Transverse colon (tissue), 4 donors: ENCODE measurements around the gene P2RX5. TPM values are rescaled to one million over a fixed set of nuclear protein-coding genes. Genes with fewer than 3 reads are reported as not detected.

ENCODE experiments used
- DNase-seq: peaks from one replicate; pipeline ENCODE4 v3.0.0-alpha.2; 2019
- H3K27ac ChIP-seq, 4 donors: fragments of 200-600 bp; sonication (generic); 2 replicates each; pipeline ENCODE4 v1.5.1; 2016 to 2018; ENCODE audit warnings: inconsistent platforms in 4 of 4
- H3K27me3 ChIP-seq: fragments of 200-600 bp; sonication (generic); 2 replicates; pipeline ENCODE4 v1.5.1; 2017; ENCODE audit warnings: inconsistent platforms
- H3K36me3 ChIP-seq, 4 donors: fragments of 200-600 bp; sonication (generic); 2 replicates each; pipeline ENCODE4 v1.5.1; 2017 to 2019; ENCODE audit warnings: inconsistent platforms in 4 of 4
- H3K4me1 ChIP-seq, 4 donors: fragments of 200-600 bp; sonication (generic); 2 replicates each; pipeline ENCODE4 v1.5.1; 2017 to 2020; ENCODE audit warnings: inconsistent platforms in 4 of 4
- H3K4me3 ChIP-seq, 4 donors: fragments of 200-600 bp; sonication (generic); 1 replicate in 1 of 4; 2 replicates in 3 of 4; pipeline versions ENCODE4 v1.5.1 to v1.6.1; 2017 to 2019; ENCODE audit warnings: inconsistent platforms in 4 of 4
- H3K9me3 ChIP-seq, 2 donors: fragments of 200-600 bp; sonication (generic); 2 replicates each; pipeline ENCODE4 v1.5.1; 2017 to 2019; ENCODE audit warnings: inconsistent platforms in 2 of 2
- CTCF ChIP-seq, 5 experiments: fragments of 200-600 bp in 3 of 5; fragments of 450-650 bp in 2 of 5; sonication (generic) in 3 of 5; IDR thresholded peaks; 1 replicate in 2 of 5; 2 replicates in 3 of 5; pipeline ENCODE4 v1.5.1; 2016 to 2017; ENCODE audit warnings: antibody characterized with exemption in 5 of 5, inconsistent platforms in 3 of 5, mild to moderate bottlenecking in 2 of 5, moderate library complexity in 1 of 5
- EP300 ChIP-seq: sonication (generic); formaldehyde crosslinking; IDR thresholded peaks from one replicate; pipeline ENCODE4 v1.6.1; 2017; ENCODE audit warnings: antibody characterized with exemption, low read depth
- POLR2A ChIP-seq: fragments of 450-650 bp; IDR thresholded peaks from one replicate; pipeline ENCODE4 v1.6.1; 2016; ENCODE audit warnings: antibody characterized with exemption, mild to moderate bottlenecking, moderate library complexity
- POLR2AphosphoS5 ChIP-seq, 3 donors: sonication (generic); formaldehyde crosslinking; IDR thresholded peaks; one replicate each; pipeline ENCODE4 v1.6.1; 2016; ENCODE audit warnings: antibody characterized with exemption in 3 of 3
- WGBS, 2 donors: methylation state at CpG; one replicate each; pipeline ENCODE4 v1.1.5; 2018; ENCODE audit warnings: low coverage in 1 of 2; 5-methylcytosine and 5-hydroxymethylcytosine counted together
- in situ Hi-C, 4 donors: fragments of 200-750 bp; cut with MboI; loops; one replicate each; pipeline versions ENCODE4 v1.15.0 to v1.15.1; 2017; ENCODE audit warnings: low sequenced_read_pairs in 3 of 4, low pct_ligation_motif_present in 1 of 4, low pct_unique_long_range_greater_than_20kb in 1 of 4
- intact Hi-C: fragments of 100-400 bp; cut with DNase I; formaldehyde crosslinking; loops from one replicate; pipeline ENCODE4 v1.15.1; 2023; ENCODE audit warnings: low total_unique reads
- total RNA-seq, 4 donors: library from RNA; depleted of rRNA; stranded (reverse); fragments of >200 nt; gene quantifications; one replicate each; pipeline ENCODE4 v1.1.0, GENCODE V29; 2016

The P2RX5 gene
- total RNA-seq, 4 donors from 2014 or later: 0.68 to 11.4 (median 2.1) TPM

GRCh38 chr17:3672571-3672970 lies 23.4 kb downstream of the P2RX5 start:
- Histone ChIP-seq H3K27ac (no peak overlapping the region), H3K4me3 (no peak overlapping the region), H3K36me3 (peaks cover 0 to 8% (median 0%) of the 10 kb centered on the region in 4 donors), H3K4me1 (peaks cover 9 to 14% (median 12%) of the 10 kb centered on the region in 4 donors), H3K27me3 (no peaks in the 10 kb centered on the region), H3K9me3 (no peaks in the 10 kb centered on the region)
- intact Hi-C loops: no loop called here
- in situ Hi-C loops: no loop called here
- WGBS, 2 donors: 86 to 93% methylated on average over 4 of the region's 4 CpGs
- no peak for TF ChIP-seq CTCF (IDR thresholded peaks at IDR 0.05)
- TF ChIP-seq POLR2AphosphoS5 (IDR thresholded peaks at IDR 0.05): no peak
- no peak for TF ChIP-seq POLR2A
- TF ChIP-seq EP300: no peak
- no peak for DNase-seq

GRCh38 chr17:3669548-3669947 lies 26.4 kb downstream of the P2RX5 start:
- in situ Hi-C loops: no loop called here
- Histone ChIP-seq H3K4me3 (peak overlapping the region in 3 of 4 donors; percentile 84 to 98 (median 85)), H3K36me3 (peaks cover 0 to 12% (median 1%) of the 10 kb centered on the region in 4 donors), H3K27me3 (no peaks in the 10 kb centered on the region), H3K4me1 (peaks cover 16 to 32% (median 25%) of the 10 kb centered on the region in 4 donors), H3K27ac (peak overlapping the region; percentile 93 to 99 (median 98)), H3K9me3 (no peaks in the 10 kb centered on the region)
- TF ChIP-seq CTCF (IDR thresholded peaks at IDR 0.05) (no peak), POLR2AphosphoS5 (IDR thresholded peaks at IDR 0.05) (no peak), EP300 (no peak), POLR2A (no peak)
- DNase-seq: no peak
- intact Hi-C loops: no loop called here
- 42% methylated on average over 12 of the region's 12 CpGs; no CpG with 5 or more reads in 1 of the 2 donors for WGBS, 2 donors

- H3K27ac ChIP-seq: peak overlapping the region; percentile 93 to 99 (median 98)
- TF ChIP-seq POLR2A (no peak), POLR2AphosphoS5 (IDR thresholded peaks at IDR 0.05) (no peak), EP300 (no peak), CTCF (IDR thresholded peaks at IDR 0.05) (no peak)
- H3K9me3 ChIP-seq: no peaks in the 10 kb centered on the region
- H3K36me3 ChIP-seq: peaks cover 0 to 13% (median 4%) of the 10 kb centered on the region in 4 donors
- no peak for DNase-seq
- 0% methylated on average over 31 of the region's 32 CpGs; no CpG with 5 or more reads in 1 of the 2 donors for WGBS, 2 donors
- no peaks in the 10 kb centered on the region for H3K27me3 ChIP-seq
- intact Hi-C loops: no loop called here
- in situ Hi-C loops: no loop called here
- H3K4me1 ChIP-seq: peaks cover 16 to 32% (median 25%) of the 10 kb centered on the region in 4 donors
- peak overlapping the region; percentile 68 to 98 (median 84) for H3K4me3 ChIP-seq
These were observed 26.9 kb downstream of the P2RX5 start for GRCh38 chr17:3669085-3669347.

- Histone ChIP-seq H3K4me3 (peak within 1 kb of the TSS; percentile 80 to 98 (median 84)), H3K4me1 (peaks cover 16 to 32% (median 25%) of the 10 kb centered on the region in 4 donors), H3K9me3 (no peaks in the 10 kb centered on the region), H3K27me3 (no peaks in the 10 kb centered on the region), H3K27ac (peak within 1 kb of the TSS; percentile 93 to 99 (median 98)), H3K36me3 (peaks cover 0 to 13% (median 6%) of the 10 kb centered on the region in 4 donors)
- in situ Hi-C loops (no loop called here), intact Hi-C loops (no loop called here)
- peak; percentile 92 to 98 (median 97) for TF ChIP-seq POLR2AphosphoS5 (IDR thresholded peaks at IDR 0.05)
- no peak for TF ChIP-seq CTCF (IDR thresholded peaks at IDR 0.05)
- TF ChIP-seq EP300: no peak
- peak; percentile 98 for TF ChIP-seq POLR2A
- WGBS, 2 donors: 0% methylated on average over 46 of the region's 89 CpGs; no CpG with 5 or more reads in 1 of the 2 donors
- DNase-seq: peak; percentile 99
These were observed 27.5 kb downstream of the P2RX5 start, which contains the start of the genes EMC6 and TAX1BP3 for GRCh38 chr17:3668279-3669084. Gene EMC6 (plus strand): TSS chr17:3668812. CDS start chr17:3669147, 335 bp downstream. Gene TAX1BP3 (minus strand): TSS chr17:3668578. CDS start chr17:3668526, 52 bp downstream.
